ENCODE data around the gene PMVK.

DNA sequence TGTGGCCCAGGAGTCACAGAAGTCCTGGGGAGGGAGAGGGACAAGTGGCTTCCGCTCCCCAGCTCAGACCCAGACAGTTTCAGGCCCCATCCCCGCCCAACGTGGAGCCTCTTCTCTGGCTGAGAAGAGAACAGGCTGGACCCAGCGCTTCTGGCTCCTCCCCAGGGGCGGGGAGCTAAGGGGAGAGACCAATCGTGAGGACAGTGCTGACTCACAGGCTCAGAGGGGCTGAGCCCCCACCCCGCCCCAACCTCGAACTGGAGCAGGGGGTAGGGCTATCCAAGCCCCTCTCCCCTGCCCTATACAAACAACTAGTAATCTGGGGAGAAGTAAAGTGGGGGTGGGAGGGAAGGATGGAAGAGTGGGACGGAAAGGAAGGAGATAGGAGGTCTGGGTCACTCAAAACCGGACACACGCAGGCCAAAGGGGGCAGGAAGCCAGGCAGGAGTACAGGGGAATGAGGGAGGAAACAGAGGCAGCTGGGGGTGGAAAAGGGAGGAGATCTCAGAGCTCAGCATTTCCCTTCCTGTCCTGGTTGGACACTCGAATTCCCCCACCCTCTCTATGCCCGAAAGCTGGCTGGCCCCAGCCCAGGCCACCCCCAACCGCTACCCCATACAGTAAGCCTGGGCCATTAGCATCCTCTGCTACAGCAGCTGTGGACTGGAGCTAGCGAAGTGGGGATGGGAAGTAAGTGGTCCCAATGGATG, 34.3 kb upstream of the PMVK start, which contains the start of gene SHC1:
- TF ChIP-seq REST (IDR thresholded peaks at IDR 0.05; ENCODE audit: insufficient read depth in 1 of 2, low read depth in 2 of 2, low read length in 2 of 2) (no peak; a peak in 2 of 4 replicates), SIN3A (IDR thresholded peaks at IDR 0.05; ENCODE audit: borderline replicate concordance, insufficient read depth, low read length) (peak; percentile 44; the same call in 1 of the 2 replicates)

Measured in PFSK-1 (cell line).